ENCODE data around the gene NPFF. TPM values are rescaled to one million over a fixed set of nuclear protein-coding genes. Genes with fewer than 3 reads are reported as not detected.
A peak's percentile ranks its signal among the peaks of the same experiment; 100 is the strongest.

NPFF gene
- total RNA-seq, 1 donor from 2014 or later = not detected

DNA sequence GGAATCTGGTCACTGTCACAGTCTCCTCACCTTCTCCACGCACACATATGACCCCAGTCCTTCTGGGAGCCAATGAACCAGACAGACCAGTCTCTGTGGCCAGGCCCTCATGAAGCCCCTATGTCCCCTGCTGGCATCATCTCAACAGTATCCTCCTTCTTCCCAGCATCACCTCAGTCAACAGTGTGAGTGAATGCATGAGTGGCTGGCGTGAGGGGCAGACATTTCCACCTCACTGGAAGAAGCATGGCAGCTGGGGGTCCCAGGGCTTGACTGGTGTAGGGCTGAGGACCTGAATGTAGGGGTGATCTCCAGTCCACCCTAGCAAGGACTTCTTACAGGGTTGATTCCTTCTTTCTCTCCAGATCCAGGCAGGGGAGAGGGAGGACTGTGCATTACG is 9.8 kb downstream of the NPFF start:
- Mint-ChIP-seq H3K4me3 (peak overlapping the region; percentile 98), H3K27me3 (ENCODE audit: low read depth) (peaks cover 2% of the 10 kb centered on the region), H3K27ac (ENCODE audit: unreplicated experiment) (peak overlapping the region; percentile 50), H3K4me1 (peaks cover 73% of the 10 kb centered on the region), H3K9me3 (no peaks in the 10 kb centered on the region), H3K36me3 (ENCODE audit: low read depth) (no peaks in the 10 kb centered on the region)
- TF ChIP-seq, protein P1, sequence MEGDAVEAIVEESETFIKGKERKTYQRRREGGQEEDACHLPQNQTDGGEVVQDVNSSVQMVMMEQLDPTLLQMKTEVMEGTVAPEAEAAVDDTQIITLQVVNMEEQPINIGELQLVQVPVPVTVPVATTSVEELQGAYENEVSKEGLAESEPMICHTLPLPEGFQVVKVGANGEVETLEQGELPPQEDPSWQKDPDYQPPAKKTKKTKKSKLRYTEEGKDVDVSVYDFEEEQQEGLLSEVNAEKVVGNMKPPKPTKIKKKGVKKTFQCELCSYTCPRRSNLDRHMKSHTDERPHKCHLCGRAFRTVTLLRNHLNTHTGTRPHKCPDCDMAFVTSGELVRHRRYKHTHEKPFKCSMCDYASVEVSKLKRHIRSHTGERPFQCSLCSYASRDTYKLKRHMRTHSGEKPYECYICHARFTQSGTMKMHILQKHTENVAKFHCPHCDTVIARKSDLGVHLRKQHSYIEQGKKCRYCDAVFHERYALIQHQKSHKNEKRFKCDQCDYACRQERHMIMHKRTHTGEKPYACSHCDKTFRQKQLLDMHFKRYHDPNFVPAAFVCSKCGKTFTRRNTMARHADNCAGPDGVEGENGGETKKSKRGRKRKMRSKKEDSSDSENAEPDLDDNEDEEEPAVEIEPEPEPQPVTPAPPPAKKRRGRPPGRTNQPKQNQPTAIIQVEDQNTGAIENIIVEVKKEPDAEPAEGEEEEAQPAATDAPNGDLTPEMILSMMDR (conservative IDR thresholded peaks at IDR 0.05) = no peak
- no peak for DNase-seq (ENCODE audit: low read depth, low spot score)

DNA sequence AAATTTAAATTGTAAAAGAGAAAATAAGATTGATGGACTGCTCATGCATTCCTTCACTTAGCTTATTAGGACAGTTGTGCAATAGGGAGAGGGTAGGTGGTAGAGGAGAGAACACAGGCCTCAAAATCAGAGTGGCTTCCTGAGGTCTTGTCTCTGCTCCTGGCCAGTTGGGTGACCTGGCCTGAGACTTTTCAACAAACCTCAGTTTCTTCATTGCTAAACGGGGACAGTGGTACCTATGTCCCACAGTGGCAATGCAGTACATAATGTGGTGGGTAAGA is 10.6 kb downstream of the NPFF start:
- H3K9me3 Mint-ChIP-seq = no peaks in the 10 kb centered on the region
- H3K36me3 Mint-ChIP-seq (ENCODE audit: low read depth) = no peaks in the 10 kb centered on the region
- H3K4me1 Mint-ChIP-seq = peaks cover 74% of the 10 kb centered on the region
- TF ChIP-seq, protein P1 (conservative IDR thresholded peaks at IDR 0.05) = no peak
- peak overlapping the region; percentile 98 for H3K4me3 Mint-ChIP-seq
- H3K27ac Mint-ChIP-seq (ENCODE audit: unreplicated experiment) = no peak overlapping the region
- H3K27me3 Mint-ChIP-seq (ENCODE audit: low read depth) = peaks cover 6% of the 10 kb centered on the region
- DNase-seq (ENCODE audit: low read depth, low spot score) = no peak

DNA sequence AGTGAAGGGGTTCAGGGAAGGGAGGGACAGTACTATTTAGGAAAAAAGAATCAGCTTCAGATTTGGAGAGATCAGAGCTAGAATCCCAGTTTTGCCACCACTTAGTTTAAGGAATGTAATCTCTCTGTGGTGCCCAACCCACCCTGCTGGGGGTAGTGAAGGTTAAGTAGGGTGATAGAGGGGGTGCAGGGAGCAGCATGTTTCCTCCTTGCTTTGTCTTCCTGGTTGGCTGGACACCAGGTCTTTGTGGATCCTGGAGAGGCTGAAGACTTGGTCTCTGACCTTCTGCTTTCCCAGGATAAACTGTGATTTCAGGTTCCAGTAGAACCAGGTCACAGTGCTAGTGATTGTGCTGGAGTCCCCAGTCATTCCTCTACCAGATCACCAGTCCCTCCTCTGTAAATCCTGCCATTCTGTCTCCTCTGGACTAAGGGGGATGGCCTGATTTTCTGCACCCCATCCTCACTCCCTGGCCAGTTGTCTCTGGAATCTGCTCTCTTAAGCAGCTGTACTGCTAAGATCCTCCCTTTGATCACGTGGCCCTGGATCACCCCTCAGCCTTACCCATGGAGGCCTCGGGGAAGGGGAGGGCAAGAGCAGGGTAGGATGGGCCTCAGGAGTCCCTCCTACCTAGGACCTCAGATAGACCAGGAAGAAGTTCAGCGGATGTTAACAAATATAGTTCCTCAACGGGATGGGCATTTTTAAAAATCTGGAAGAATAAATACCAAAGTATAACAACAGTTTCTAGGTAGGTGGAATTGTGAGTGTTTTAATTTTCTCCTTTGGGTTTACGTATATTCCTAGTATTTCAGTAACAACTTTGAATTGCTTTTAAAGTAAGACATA is 11.2 kb downstream of the NPFF start:
- H3K4me1 Mint-ChIP-seq = peaks cover 74% of the 10 kb centered on the region
- H3K36me3 Mint-ChIP-seq (ENCODE audit: low read depth) = no peaks in the 10 kb centered on the region
- no peak for DNase-seq (ENCODE audit: low read depth, low spot score)
- H3K27ac Mint-ChIP-seq (ENCODE audit: unreplicated experiment) = peak overlapping the region; percentile 41
- peak overlapping the region; percentile 98 for H3K4me3 Mint-ChIP-seq
- no peaks in the 10 kb centered on the region for H3K9me3 Mint-ChIP-seq
- H3K27me3 Mint-ChIP-seq (ENCODE audit: low read depth) = peaks cover 6% of the 10 kb centered on the region
- TF ChIP-seq, protein P1 (conservative IDR thresholded peaks at IDR 0.05) = no peak

DNA sequence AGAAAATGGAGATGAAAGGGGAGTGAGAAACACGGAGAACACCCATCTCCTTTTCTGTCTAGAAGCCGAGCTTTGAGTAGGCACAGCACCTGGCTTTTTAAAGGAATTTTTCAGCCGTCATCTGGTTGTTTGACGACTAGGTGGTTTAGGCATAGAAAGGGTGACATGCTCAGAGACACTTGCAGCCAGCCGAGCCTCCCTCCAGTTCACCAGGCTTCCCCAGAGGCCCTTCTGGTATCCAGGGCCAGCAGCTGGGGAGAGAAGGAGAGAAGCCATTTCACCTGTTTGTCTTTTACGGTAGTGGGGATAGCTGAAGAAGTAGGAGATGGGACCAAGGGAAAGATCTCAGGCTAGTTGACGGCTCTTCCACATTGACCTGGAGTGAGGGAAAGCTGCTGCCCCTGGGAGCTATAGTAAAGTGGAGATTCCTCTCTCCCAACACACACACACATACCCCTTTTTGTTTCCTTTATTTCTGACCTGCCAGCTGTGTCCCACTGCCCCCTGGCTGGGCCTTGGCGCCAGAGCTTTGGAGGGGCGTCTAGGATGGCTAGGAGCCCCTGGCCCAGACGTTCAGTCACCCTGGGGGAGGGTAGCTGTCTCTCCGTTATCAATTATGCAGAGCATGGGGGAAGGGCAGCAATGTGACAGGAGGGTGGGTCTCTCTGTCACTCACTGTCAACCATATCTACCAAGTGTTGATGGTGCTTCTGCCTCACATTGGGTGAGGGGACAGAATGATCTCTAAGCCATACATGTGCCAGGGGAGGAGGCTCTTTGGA is 13.5 kb downstream of the NPFF start:
- TF ChIP-seq, protein P1 (conservative IDR thresholded peaks at IDR 0.05) = no peak
- H3K4me1 Mint-ChIP-seq = peaks cover 64% of the 10 kb centered on the region
- H3K4me3 Mint-ChIP-seq = peak overlapping the region; percentile 90
- H3K27ac Mint-ChIP-seq (ENCODE audit: unreplicated experiment) = peak overlapping the region; percentile 99
- H3K27me3 Mint-ChIP-seq (ENCODE audit: low read depth) = peaks cover 7% of the 10 kb centered on the region
- no peaks in the 10 kb centered on the region for H3K36me3 Mint-ChIP-seq (ENCODE audit: low read depth)
- no peaks in the 10 kb centered on the region for H3K9me3 Mint-ChIP-seq
- DNase-seq (ENCODE audit: low read depth, low spot score) = no peak

DNA sequence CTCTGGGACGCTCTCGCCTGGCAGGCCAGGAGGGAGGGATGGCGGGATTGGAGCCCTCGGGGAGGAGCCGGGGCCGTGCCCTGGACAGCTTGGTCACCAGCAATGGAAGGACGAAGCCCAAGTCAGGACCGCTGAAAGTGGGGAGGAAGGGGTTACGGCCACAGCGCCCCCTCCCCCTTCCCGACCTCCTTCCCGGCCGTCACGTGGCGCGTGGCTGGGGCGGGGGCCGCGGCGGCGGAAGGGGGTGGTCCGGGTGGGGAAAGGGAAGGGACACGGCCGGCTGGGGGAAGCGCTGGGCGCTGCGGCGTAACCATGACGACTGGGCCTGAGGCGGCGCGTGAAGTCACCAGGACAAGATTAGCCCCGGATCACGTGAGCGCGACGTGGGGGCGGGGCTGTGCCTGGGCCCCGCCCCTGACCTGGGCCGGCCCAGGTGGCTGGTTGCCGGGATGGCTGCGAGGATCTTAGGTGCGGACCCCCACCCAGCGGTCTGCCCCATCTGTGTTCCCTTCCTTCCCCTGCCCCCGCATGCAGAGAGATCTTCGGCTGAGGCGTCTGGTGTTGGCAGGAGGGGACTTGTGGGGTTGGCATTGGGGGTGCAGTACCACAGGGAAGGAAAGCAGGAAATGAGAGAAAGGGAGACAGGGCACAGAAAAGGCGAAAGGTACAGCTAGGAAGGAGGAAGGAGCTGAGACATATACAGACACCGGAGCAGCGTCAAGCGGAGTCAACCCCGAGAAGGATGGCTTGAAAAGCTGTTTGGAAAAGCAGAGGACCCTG is 14.3 kb downstream of the NPFF start:
- peaks cover 56% of the 10 kb centered on the region for H3K4me1 Mint-ChIP-seq
- DNase-seq (ENCODE audit: low read depth, low spot score) = peak; percentile 92
- TF ChIP-seq, protein P1 (conservative IDR thresholded peaks at IDR 0.05) = no peak

More for the DNA sequence above, 14.3 kb downstream of the NPFF start:
- peak overlapping the region; percentile 90 for H3K4me3 Mint-ChIP-seq
- peaks cover 7% of the 10 kb centered on the region for H3K27me3 Mint-ChIP-seq (ENCODE audit: low read depth)
- no peaks in the 10 kb centered on the region for H3K36me3 Mint-ChIP-seq (ENCODE audit: low read depth)
- no peaks in the 10 kb centered on the region for H3K9me3 Mint-ChIP-seq
- H3K27ac Mint-ChIP-seq (ENCODE audit: unreplicated experiment) = peak overlapping the region; percentile 99

Data from neural crest cell (in vitro differentiated cells).